GM18511 (cell line): ENCODE data around the gene ZNF358.

ENCODE experiments used
- ATAC-seq: cut with Tn5 transposase; IDR thresholded peaks from one replicate; pipeline ENCODE4 v1.9.1; 2021; ENCODE audit warnings: mild to moderate bottlenecking, moderate library complexity; ENCODE audit not compliant: unreplicated experiment

ZNF358 gene

GRCh38 chr19:7554990-7555864 lies 39.3 kb downstream of the ZNF358 start:
- ATAC-seq: no peak

GRCh38 chr19:7556696-7557315 lies 40.9 kb downstream of the ZNF358 start:
- no peak for ATAC-seq

DNA sequence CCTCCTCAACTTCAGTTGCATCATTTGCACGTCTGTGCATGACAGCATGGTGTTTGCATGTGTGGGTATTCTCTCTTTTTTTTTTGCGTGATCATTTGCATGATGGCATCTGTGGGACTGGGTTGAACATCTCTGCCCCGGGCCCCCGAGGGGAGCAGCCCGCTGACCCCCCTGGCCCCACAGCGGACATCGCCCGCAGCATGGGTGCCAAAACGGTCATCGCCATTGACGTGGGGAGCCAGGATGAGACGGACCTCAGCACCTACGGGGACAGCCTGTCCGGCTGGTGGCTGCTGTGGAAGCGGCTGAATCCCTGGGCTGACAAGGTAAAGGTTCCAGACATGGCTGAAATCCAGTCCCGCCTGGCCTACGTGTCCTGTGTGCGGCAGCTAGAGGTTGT lies 42.8 kb downstream of the ZNF358 start:
- no peak for ATAC-seq

- no peak for ATAC-seq
These were observed 43.2 kb downstream of the ZNF358 start for GRCh38 chr19:7559102-7559501.

GRCh38 chr19:7560255-7560654 lies 44.4 kb downstream of the ZNF358 start:
- no peak for ATAC-seq

DNA sequence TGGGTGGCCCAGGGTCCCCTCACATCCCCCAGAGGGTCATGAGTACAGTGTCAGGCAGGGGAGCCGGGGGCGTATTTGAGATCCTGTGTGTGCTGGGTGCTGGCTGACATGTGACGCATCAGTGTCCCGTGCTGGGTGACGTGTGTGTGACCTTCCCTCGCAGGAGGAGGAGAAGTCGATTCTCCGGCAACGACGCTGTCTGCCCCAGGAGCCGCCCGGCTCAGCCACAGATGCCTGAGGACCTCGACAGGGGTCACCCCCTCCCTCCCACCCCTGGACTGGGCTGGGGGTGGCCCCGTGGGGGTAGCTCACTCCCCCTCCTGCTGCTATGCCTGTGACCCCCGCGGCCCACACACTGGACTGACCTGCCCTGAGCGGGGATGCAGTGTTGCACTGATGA lies 45.4 kb downstream of the ZNF358 start:
- ATAC-seq: no peak

- no peak for ATAC-seq
These were observed 46.9 kb downstream of the ZNF358 start for GRCh38 chr19:7562646-7563393.

DNA sequence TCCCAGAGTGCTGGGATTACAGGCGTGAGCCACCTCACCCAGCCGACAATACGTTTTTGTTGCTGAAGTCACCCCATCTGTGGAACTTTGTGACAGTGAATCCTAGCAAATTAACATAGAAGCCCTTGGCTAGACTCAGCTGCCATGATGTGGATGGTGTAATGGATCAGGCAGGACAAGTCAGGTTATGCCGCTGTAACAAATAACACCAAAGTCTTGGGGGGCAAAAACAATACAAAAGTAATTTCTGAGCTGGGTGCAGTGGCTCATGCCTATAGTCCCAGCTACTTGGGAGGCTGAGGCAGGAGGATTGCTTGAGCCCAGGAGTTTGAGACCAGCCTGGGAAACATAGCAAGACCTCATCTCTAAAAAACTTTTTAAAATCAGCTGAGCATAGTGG lies 49.0 kb downstream of the ZNF358 start:
- ATAC-seq: no peak

GRCh38 chr19:7565332-7565731 lies 49.4 kb downstream of the ZNF358 start:
- ATAC-seq: no peak
